ENCODE results near the gene ALX3. TPM values are rescaled to one million over a fixed set of nuclear protein-coding genes. Genes with fewer than 3 reads are reported as not detected.

ALX3 gene
- total and polyA plus RNA-seq, 2 of the 4 experiments (the other 2 are of a cell fraction), result not detected

GRCh38 chr1:110085671-110086070 lies 15.2 kb upstream of the ALX3 start:
- Histone ChIP-seq H3K14ac (replicated peaks; ENCODE audit: low read depth, low read length) (no peak overlapping the region), H3K79me1 (ENCODE audit: low read depth in 1 of 2, low read length in 2 of 2) (no peaks in the 10 kb centered on the region), H3K4me2 (ENCODE audit: low read depth, low read length) (no peak overlapping the region), H3K4me1 (ENCODE audit: control insufficient read depth, insufficient read depth, low read length) (no peaks in the 10 kb centered on the region; the same call in none of the 2 replicates), H3K36me3 (ENCODE audit: control insufficient read depth, insufficient read depth, low read length) (no peaks in the 10 kb centered on the region), H4K8ac (ENCODE audit: low read depth in 2 of 2, low read length in 2 of 2) (no peak overlapping the region), H3K56ac (ENCODE audit: extremely low read depth, insufficient read depth, low read length) (no peak overlapping the region), H4K20me1 (ENCODE audit: insufficient read depth, low read length) (no peaks in the 10 kb centered on the region), H3K9me1 (ENCODE audit: insufficient read depth, low read length) (no peaks in the 10 kb centered on the region), H3K9me3 (ENCODE audit: control insufficient read depth, insufficient read depth, low read length) (peaks cover 9% of the 10 kb centered on the region), H4K5ac (ENCODE audit: low read depth, low read length) (no peak overlapping the region), H3K18ac (ENCODE audit: low read depth, low read length) (no peak overlapping the region), H3K4me3 (ENCODE audit: insufficient read depth, low read depth, low read length) (no peak overlapping the region), H2BK15ac (ENCODE audit: low read depth, low read length) (no peak overlapping the region), H3K23ac (ENCODE audit: low read depth, low read length) (no peak overlapping the region), H2AK5ac (ENCODE audit: low read depth, low read length) (no peak overlapping the region), H3K4ac (ENCODE audit: low read depth, low read length) (no peak overlapping the region), H2AK9ac (replicated peaks; ENCODE audit: low read depth, low read length, poor library complexity) (no peak overlapping the region), H2BK20ac (ENCODE audit: low read depth, low read length) (no peak overlapping the region), H2BK120ac (ENCODE audit: low read depth, low read length) (no peak overlapping the region), H3K27me3 (ENCODE audit: control insufficient read depth, insufficient read depth, low read length) (peaks cover 87% of the 10 kb centered on the region), H4K91ac (ENCODE audit: insufficient read depth, low read depth, low read length) (no peak overlapping the region), H3K27ac (ENCODE audit: insufficient read depth, low read length) (no peak overlapping the region), H3K9ac (ENCODE audit: low read depth, low read length) (no peak overlapping the region), H2BK5ac (ENCODE audit: low read depth, low read length, poor library complexity, severe bottlenecking) (no peak overlapping the region), H2AFZ (replicated peaks; ENCODE audit: low read length, poor library complexity) (no peak overlapping the region)
- ATAC-seq (ENCODE audit: low read depth), result no peak
- 40% methylated on average over 1 of the region's 5 CpGs; no CpG with 5 or more reads in 1 of the 2 experiments for WGBS, 2 experiments (ENCODE audit: extremely low coverage in 2 of 2, insufficient read length in 1 of 2)
- intact Hi-C loops (cut with micrococcal nuclease), result loop anchor here (2.0 to 5.0 kb wide), 3 partner anchors 21 to 412 kb away; no protein-coding TSS in a partner anchor
- TF ChIP-seq NFE2L2 (IDR thresholded peaks at IDR 0.05; ENCODE audit: low read depth, low read length), result no peak
- TF ChIP-seq MXI1 (IDR thresholded peaks at IDR 0.05; ENCODE audit: borderline replicate concordance, low read depth, low read length), result no peak
- no peak for TF ChIP-seq CTCF (conservative IDR thresholded peaks at IDR 0.05; ENCODE audit: low read depth, low read length)
- TF ChIP-seq MAZ (IDR thresholded peaks at IDR 0.05; ENCODE audit: borderline replicate concordance, low read depth, low read length), result no peak
- in situ Hi-C loops (cut with MboI; ENCODE audit: low sequenced_read_pairs), result no loop called here
- DNase-seq, result no peak
- POLR2A ChIA-PET (ENCODE audit: unreplicated experiment), result no interaction called here
- CTCF ChIA-PET, result no interaction called here
- dilution Hi-C loops (cut with HindIII; ENCODE audit: low sequenced_read_pairs, unreplicated experiment), result no loop called here
- BruUV-seq (replicated peaks), result no TSS peak
